ENCODE measurements around the gene TNNT2. TPM values are rescaled to one million over a fixed set of nuclear protein-coding genes. Genes with fewer than 3 reads are reported as not detected.

Gene TNNT2
- total and polyA plus RNA-seq, 2 of the 13 experiments (the other 11 are each of a cell fraction or from before 2014, with no cell fraction given): 0.20 to 0.63 TPM

- ChIA-PET POLR2A (no interaction called here), CTCF (ENCODE audit: low intra/inter-chr PET ratio, low total read pairs) (no interaction called here)
- Histone ChIP-seq H3K4me3 (replicated peaks in 1 of 3; ENCODE audit: insufficient read depth in 1 of 3, low read depth in 2 of 3, low read length in 3 of 3) (no peak overlapping the region), H4K20me1 (ENCODE audit: insufficient read depth, low read length) (no peaks in the 10 kb centered on the region), H3K4me2 (ENCODE audit: low read depth, low read length) (no peak overlapping the region), H3K79me2 (ENCODE audit: insufficient read depth, low read length) (no peaks in the 10 kb centered on the region), H3K9me3 (ENCODE audit: low read length) (no peaks in the 10 kb centered on the region), H2AFZ (ENCODE audit: low read length) (no peak overlapping the region), H3K36me3 (replicated peaks in 1 of 2; ENCODE audit: control insufficient read depth in 1 of 2, insufficient read depth in 2 of 2, low read length in 2 of 2) (no peaks in the 10 kb centered on the region), H3K9ac (ENCODE audit: insufficient read depth, low read depth, low read length) (no peak overlapping the region), H3K4me1 (ENCODE audit: insufficient read depth, low read length) (no peaks in the 10 kb centered on the region), H3K27me3 (ENCODE audit: control insufficient read depth in 1 of 2, insufficient read depth in 2 of 2, low read length in 2 of 2) (peaks cover 4 to 14% of the 10 kb centered on the region in 2 experiments; a peak in 2 of 5 replicates), H3K27ac (ENCODE audit: extremely low read length, insufficient read depth, low read length) (no peak overlapping the region)
- no TSS peak for BruUV-seq (replicated peaks)
- FAIRE-seq (no peak), ATAC-seq (no peak), DNase-seq (ENCODE audit: low spot score) (no peak)
- in situ Hi-C loops (cut with HindIII; ENCODE audit: extremely low pct_ligation_motif_present, low pct_unique_long_range_greater_than_20kb) (no loop called here), intact Hi-C loops (cut with micrococcal nuclease; ENCODE audit: unreplicated experiment) (no loop called here)
- 43% methylated on average over 8 of the region's 15 CpGs for WGBS (ENCODE audit: low lambda C conversion rate)
- TF ChIP-seq HES4 (CRISPR knock-in tag; IDR thresholded peaks at IDR 0.05; ENCODE audit: borderline replicate concordance) (no peak), ZNF766 (CRISPR knock-in tag; IDR thresholded peaks at IDR 0.05; ENCODE audit: borderline replicate concordance) (no peak), ZNF569 (CRISPR knock-in tag; IDR thresholded peaks at IDR 0.05; ENCODE audit: borderline replicate concordance) (no peak), ZNF143 (CRISPR knock-in tag; IDR thresholded peaks at IDR 0.05) (no peak), TFE3 (CRISPR knock-in tag; IDR thresholded peaks at IDR 0.05) (no peak), ARID3A (IDR thresholded peaks at IDR 0.05; ENCODE audit: low read depth, low read length) (no peak), E2F5 (CRISPR knock-in tag; conservative IDR thresholded peaks at IDR 0.05) (no peak), AKNA (CRISPR knock-in tag; IDR thresholded peaks at IDR 0.05; ENCODE audit: borderline replicate concordance) (no peak), ZNF468 (CRISPR knock-in tag; IDR thresholded peaks at IDR 0.05) (no peak), CTCF (CRISPR knock-in tag; IDR thresholded peaks at IDR 0.05) (no peak), ZNF446 (CRISPR knock-in tag; IDR thresholded peaks at IDR 0.05) (no peak), NRL (CRISPR knock-in tag; IDR thresholded peaks at IDR 0.05; ENCODE audit: borderline replicate concordance) (no peak)
These were observed 58.8 kb downstream of the TNNT2 start for GRCh38 chr1:201318504-201319340.
